ENCODE results near the gene ANKRD42.
"Not testable (repeated sequence)": the region's sequence is repeated elsewhere in the genome, so short reads cannot be mapped to it uniquely, and the experiment has no call there.

Gene ANKRD42

DNA sequence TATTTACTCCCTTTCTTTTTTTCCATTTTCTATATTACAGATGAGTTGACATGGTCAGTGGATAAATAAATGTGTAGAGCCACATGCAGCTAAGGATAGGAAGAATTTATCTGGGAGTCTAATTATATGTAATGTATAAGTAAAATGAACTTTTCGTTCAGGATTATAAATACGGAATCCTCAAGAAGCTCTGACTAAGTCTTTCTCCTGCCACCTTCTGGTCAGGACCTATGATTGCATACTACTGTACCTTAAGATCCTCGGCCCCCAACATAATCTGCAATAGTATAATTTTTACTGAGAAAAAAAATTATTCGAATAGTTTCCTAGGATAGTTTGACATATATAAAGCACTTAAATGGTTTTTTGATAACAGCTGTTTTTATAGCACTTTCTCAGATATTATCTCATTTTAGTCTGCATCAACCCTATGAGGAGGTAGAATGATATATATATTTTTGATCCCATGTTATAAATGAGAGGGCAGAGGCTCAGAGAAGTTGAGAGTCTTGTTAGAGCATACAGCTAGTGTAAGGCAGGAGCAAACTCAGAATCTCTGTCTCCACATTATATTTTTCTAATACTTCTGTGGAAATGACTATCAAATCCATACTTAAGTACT lies 56.6 kb downstream of the ANKRD42 start:
- DNase-seq: no peak

DNA sequence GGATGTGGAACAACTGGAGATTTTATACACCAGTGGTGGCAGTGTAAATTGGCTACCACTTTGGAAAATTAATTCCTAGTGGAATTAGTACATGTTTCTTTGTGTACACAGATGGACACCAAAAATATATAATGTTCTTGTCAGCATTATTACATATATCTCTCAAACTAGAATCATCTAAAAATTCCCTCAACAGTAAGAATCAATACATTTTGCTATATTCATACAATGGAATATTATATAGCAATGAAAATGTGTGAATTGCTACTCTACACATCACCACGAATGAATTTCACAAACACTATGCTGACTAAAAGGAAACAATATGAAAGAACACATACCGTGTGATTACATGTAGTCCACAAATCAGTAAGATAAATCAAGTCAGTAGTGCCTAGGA lies 58.8 kb downstream of the ANKRD42 start:
- DNase-seq: no peak

DNA sequence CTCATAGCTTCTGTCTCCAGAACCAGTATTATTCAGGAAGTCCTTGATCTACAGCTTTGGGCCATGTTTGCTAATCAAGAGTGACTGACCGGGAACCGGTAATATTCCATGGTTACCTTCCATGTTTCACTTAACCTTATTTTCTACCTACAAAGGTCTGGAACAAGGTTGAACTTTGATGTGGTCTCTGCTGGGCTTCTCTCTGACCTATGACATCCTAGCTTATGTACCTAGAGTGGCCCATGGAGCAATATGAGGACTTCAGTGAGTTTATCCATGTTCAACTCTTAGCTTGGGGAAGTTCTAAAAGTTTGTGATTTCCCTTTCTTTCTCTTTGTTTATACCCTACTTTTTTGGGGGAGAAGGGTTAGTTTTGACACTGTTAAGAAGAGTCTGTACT lies 59.4 kb downstream of the ANKRD42 start:
- DNase-seq: no peak

GRCh38 chr11:83255366-83255765 lies 61.9 kb downstream of the ANKRD42 start:
- DNase-seq: no peak

DNA sequence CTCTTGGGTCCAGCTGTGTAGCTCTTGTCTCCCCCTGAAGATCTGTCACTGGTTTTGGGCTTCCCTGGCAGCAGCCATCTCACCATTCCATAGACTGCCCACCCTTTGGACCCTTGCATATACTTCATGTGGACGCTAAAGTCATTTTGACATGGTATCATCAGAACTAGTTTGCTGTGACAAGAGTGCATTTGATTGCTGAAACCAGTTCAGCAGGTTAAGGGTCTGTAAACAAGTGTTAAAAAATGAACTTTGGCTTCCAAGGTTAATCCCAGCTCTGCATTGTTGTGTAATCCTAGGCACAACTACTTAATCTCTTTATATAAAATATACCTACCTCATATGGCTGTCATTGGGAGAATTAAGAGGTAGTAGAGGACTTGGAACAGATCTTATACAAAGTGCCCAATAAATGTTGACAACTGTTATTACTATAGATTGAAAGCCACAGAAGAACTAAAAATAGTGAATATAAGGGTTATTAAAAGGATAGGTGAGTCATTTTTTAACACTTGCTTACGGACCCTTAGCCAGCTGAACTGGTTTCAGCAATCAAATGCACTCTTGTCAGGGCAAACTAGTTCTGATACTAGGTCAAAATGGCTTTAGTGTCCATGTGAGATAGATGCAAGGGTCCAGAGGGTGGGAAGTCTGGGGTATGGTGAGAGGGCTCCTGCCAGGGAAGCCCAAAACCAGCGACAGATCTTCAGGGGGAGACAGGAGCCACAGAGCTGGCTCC lies 63.3 kb downstream of the ANKRD42 start:
- no peak for DNase-seq

DNA sequence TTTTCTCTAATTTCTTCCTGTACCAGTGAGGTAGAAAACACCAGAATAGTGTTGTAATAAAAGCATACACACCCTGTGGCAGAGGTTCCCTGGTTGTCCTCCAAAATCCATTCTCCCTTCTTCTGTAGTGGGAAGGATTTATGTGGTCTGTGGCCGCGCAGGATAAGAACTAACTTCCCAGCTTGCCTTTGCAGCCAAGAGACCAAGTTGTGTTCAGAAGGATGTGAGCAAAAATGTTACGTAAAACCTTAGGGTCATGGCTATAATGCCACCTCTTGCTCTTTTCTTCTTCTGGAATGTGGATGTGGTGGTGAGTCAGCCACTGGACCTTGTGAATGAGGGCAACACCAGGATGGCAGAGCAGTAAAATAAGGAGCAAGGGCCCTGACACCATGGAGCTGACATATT lies 64.3 kb downstream of the ANKRD42 start:
- no peak for DNase-seq

- DNase-seq: no peak
These were observed 66.0 kb downstream of the ANKRD42 start for GRCh38 chr11:83259559-83259958.

DNA sequence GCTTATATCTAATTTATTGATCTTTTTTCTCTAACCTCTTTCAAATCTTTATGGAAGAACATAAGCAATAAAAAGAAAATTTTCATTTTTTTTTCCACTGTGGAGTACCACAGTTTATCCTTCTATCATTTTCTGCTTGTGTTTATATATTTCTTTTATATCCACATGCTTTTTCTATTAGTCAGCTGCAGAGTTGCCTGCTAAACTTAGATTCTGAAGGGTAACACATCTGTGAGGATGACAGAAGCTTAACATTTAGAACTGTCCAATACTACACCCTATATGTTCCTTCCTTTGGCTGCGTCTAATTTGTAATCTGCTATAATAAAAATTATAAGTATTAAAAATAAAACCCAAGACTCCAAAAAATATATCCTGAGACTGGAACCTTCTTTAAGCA lies 71.8 kb downstream of the ANKRD42 start:
- DNase-seq: no peak

- not testable (repeated sequence) for DNase-seq
These were observed 75.6 kb downstream of the ANKRD42 start for GRCh38 chr11:83269080-83269479.

DNA sequence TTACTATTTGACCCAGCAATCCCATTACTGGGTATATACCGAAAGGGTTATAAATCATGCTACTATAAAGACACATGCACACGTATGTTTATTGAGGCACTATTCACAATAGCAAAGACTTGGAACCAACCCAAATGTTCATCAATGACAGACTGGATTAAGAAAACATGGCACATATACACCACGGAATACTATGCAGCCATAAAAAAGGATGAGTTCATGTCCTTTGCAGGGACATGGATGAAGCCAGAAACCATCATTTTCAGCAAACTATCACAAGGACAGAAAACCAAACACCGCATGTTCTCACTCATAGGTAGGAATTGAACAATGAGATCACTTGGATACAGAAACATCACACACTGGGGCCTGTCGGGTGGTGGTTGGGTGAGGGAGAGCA lies 78.2 kb downstream of the ANKRD42 start:
- DNase-seq: not testable (repeated sequence)

GRCh38 chr11:83272627-83273026 lies 79.1 kb downstream of the ANKRD42 start:
- no peak for DNase-seq

- no peak for DNase-seq
These were observed 82.6 kb downstream of the ANKRD42 start for GRCh38 chr11:83275888-83276641.

DNA sequence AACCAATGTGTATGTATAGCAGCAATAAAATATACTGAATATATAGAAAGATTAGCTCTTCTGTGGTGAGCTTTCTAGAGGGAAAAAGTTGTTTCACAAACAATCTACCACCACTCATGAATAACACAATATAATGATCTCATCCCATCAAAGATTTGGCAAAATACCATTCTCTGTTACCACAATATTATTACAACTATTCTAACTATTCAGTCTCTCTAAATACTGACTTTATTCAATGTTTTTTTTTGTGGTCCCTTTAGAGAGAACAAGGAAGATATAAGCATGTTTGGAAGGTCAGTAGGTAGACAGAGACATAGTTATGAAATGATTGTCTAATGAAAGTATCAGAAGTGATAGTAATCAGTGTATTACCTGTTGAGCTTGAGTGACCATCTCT lies 84.8 kb downstream of the ANKRD42 start:
- DNase-seq: no peak

GRCh38 chr11:83280256-83280655 lies 86.7 kb downstream of the ANKRD42 start:
- DNase-seq: no peak

DNA sequence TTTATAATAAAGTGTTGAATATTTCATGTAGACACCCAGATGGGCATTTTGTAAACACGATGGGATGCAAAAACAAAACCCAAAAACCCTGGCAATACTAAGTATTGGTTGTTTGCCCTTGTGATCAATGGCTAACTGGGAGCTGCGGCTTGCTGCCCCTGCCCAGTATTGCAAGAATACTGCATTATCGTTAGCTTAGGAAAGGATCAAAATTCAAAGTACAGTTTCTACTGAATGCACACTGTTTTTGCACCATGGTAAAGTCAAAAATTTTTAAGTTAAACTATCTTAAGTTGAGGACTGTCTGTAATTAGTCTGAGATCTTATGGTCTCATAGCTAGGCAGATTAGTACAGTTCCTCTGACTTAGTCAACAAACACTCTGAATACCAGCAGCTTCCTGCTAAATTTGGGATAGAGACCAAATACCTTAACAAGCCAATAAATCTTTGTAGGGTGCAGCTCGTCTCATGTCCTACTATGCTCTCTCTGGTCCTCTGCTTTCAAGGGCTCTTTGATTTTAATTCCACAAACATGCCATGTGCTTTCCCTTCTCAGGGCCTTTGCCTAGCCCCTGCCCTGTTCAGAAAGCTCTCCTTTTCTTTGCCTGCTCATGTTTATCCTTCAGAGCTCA lies 88.7 kb downstream of the ANKRD42 start:
- DNase-seq: no peak

GRCh38 chr11:83284501-83285150 lies 91.1 kb downstream of the ANKRD42 start:
- DNase-seq: no peak

DNA sequence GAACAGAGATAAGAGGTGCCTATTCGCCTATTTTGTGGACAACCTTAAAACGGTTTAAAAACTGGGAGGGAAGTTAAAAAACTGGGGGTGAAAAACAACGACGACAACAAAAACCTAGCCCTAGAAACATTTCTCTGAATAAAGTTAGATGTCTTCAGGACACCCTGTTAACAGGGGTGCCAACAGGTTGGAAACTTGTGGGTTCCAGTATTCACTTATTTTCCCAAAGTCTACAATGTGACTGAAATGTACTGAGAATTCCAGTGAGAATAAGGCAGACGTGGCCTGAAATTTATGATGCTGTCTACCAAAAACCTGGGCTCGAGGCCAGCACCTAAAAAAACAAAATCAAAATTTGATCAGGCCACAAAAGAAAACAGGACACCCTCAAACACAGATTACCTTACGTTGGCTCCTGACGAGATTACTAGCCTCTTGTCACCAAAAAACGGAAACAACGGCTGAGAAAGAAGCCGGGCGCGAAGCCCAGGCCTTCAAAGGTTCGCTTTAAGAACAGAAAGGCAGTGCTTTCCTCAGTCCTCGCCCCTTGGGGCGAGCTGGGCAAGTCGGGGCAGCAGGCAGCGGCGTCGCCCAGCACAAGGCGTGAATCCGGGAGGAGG lies 91.7 kb downstream of the ANKRD42 start:
- no peak for DNase-seq

GRCh38 chr11:83285771-83286528 lies 92.4 kb downstream of the ANKRD42 start, which contains the start of gene CCDC90B:
TSS of gene CCDC90B (minus strand) at chr11:83286367. CDS start at chr11:83285972, 395 bp downstream.
- peak; percentile 97 for DNase-seq

DNA sequence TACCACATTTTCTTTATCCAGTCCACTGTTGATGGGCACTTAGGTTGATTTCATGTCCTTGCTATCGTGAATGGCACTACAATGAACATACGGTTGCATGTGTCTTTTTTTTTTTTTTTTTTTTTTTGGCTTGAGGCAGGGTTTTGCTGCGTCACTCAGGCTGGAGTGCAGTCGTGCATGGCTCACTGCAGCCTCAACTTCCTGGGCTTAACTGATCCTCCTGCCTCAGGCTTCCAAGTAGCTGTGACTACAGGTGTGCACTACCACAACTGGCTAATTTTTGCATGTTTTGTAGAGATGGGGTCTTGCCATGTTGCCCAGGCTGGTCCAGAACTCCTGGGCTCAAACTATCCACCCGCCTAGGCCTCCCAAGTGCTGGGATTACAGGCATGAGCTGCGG lies 94.1 kb downstream of the ANKRD42 start:
- DNase-seq: no peak

DNA sequence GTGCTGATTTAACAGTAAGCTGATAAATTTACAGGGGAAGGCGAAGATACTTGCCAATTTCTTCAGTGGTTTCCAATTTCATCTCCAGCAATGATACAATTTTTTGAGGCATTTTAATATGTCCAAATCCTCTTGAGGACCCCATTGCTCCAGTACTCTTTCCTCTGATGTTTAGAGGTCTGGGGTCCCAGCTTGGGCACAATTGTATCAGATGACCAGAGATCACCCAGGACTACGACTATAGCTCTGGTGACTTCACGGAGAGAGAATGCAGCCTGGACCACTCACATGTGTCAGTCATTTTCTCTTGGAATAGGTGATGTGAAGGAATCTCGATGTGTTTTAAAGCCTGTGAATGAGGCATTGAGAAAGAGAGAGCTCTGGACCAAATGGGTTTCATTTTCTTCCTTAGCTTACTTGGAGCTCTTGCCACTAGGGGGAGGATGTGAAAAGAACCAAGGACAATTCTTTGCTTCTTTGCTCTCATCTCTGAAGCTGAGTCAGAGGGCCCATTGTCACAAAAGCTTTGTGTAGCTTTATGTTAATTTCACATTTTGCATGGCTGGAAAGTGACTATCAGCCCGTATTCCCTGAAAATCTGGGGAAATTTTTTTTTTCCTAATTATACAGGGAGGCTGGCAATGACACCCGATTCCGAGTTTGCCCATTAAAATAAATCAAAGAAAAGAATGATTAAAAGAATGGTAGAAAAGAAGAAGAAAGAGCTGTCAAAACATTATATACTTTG lies 99.4 kb downstream of the ANKRD42 start:
- peak; percentile 19 for DNase-seq

GRCh38 chr11:83293457-83293774 lies 99.9 kb downstream of the ANKRD42 start:
- no peak for DNase-seq

All from NCI-H1092 (cell line).